ENCODE measurements around the gene NRXN2.
"Not testable (repeated sequence)": the region's sequence is repeated elsewhere in the genome, so short reads cannot be mapped to it uniquely, and the experiment has no call there.

The NRXN2 gene

DNA sequence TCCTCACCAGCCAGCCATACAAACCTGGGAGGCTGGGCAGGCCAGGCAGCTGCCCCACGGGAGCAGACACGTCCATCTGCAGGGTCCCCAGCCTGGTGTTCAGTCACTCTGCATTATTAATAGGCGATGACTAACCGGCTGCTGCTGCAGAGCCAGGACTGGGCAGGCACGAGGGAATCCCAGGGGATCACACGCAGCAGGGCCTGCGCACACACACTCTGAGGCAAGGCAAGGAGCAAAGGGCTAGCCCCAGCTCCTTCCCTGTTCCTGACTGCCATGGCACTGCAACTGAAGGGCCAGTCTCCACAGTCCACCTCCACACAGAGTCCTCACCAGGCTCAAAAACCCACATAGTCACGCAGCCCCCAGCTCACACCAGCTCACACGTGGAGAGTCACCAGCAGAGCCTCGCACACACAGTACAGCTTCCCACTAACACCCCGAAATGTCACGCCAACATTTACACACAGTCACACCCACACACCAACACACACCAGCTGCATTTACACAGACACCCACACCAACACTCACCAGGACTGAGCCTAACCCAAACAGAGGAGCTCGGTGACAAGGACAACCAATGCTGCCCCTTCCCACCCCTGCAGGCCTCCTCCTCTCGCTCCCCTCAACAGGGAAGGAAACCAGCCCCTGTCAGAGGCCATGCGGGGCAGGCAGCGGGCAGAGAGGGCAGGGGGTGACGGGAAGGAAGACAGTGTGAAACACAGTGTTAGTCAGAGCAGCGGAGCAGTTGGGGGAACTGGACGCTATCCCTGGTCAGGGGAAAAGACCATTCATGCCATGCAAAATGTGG lies 47.3 kb downstream of the NRXN2 start:
- no peak for DNase-seq (ENCODE audit: low read depth in 2 of 2)

DNA sequence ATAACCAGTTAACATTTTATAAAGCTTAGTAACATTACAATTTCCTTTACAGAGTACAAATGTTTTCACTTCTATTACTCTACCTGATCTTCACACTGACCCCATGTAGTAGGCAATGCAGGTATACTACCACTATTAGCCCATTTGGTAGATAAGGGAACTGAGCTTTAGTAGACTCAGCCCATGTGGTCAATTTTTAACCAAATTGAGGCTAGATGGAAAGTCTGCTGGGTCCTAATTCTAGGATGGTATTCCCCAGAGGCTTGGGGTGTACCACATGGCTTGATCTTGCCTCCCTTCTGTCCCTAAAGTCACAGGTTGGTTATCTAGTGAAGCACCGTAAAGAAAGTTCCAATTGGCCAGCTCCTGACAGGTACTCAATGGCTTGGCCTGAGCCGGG lies 48.2 kb downstream of the NRXN2 start:
- DNase-seq (ENCODE audit: low read depth in 2 of 2), result no peak

DNA sequence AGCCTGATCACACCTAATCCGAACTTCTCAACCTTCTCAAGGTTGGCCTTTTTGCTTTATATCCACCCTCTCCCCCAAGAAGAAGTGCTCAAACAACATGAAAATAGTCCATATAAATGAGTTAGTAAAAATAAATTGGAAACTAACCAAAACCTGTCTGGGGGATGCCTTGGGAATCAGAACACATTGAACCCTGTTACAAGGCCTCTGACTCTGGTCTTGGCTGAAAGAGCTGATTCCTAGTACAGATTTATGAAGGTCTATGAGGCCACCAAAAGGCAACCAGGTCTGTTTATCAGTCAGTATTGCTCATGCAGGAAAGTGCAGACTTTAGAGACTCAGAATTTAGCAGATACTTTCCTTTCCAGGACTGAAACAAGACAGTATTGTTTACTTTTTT lies 49.7 kb downstream of the NRXN2 start:
- no peak for DNase-seq (ENCODE audit: low read depth in 2 of 2)

DNA sequence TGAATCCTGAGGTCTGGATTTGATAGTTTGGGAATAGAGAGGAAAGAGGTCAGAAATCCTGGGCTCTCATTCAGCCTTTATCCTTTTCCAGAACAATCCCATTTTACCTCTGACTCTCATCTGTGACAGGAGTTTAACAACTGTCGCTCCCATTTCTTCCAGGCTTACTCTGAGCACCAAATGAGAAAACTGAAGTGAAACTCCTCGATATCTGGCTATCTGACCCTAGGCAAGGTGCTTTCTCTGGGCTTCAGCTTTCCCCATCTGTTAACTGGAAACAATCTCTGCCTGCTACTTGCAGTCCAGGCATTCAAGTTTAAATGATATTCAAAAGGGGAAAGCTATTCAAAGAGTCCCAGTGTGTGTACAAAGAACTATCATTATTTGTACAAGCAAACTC lies 50.1 kb downstream of the NRXN2 start:
- DNase-seq (ENCODE audit: low read depth in 2 of 2), result no peak

DNA sequence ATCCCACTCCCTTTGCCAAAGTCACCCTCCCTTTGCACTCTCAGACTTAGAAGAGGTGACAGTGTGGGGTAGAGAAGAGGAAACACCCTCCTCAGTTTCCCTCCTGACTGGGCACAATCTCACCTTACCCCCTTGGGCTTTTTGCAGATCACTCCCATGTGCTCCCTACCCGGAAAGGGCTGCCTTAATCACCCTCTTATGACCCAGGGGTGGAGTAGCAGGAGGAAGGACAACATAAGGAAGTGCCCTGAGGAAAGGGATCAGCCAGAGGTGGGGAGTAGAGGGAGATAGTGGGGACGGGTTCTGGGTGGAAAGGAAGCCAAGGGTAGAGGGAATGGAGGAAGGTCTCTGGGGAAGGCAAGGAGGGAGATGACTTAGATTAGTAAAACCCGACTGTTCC lies 52.0 kb downstream of the NRXN2 start:
- DNase-seq (ENCODE audit: low read depth in 2 of 2), result no peak

DNA sequence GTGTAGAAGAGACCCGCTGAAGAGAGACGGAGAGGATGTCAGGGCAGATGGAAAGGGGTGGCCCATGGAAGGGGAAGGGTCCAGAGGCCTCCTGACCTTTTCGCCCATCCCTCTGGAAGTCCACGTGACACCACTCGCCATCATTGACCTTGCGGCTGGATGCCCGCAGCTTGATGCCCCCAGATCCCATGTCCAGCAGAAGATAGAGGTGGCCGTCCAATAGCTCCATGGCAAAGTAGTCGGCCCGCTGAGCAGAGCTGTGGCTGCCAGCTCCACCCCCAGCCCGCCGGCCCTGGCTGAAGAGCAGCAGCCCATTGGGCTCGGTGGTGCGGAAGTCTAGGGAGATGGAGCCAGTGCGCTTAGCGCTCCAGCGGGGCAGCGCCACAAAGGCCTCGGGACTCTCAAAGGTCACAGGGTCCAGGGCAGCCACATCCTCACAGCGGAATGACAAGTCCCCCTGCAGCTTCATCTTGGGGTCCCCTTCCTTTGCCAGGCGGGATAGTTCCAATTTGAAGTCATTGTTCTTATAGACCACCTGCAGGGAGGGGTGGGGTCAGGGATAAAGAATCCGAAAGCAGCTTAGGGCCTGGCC lies 55.7 kb downstream of the NRXN2 start:
- DNase-seq (ENCODE audit: low read depth in 2 of 2), result no peak

DNA sequence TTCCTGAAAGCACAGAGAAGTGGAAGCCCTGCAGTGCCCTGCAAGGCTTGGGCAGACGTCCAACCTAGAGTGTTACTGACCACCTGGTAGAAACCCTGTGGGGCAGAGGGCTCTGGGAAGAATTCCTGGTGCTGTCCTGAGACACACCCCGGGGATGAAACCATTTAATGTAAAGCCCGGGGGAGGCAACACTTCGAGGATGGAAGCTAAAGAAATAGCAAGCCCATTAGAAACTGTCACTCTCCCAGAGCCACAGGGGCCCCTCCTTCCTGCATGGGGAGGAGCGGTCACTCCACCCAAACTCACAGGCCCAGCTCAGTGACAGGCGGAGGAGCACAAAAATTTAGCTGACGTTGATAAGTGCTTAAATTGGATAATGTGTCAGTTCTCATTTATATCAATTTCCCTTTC lies 57.6 kb downstream of the NRXN2 start:
- no peak for DNase-seq (ENCODE audit: low read depth in 2 of 2)

DNA sequence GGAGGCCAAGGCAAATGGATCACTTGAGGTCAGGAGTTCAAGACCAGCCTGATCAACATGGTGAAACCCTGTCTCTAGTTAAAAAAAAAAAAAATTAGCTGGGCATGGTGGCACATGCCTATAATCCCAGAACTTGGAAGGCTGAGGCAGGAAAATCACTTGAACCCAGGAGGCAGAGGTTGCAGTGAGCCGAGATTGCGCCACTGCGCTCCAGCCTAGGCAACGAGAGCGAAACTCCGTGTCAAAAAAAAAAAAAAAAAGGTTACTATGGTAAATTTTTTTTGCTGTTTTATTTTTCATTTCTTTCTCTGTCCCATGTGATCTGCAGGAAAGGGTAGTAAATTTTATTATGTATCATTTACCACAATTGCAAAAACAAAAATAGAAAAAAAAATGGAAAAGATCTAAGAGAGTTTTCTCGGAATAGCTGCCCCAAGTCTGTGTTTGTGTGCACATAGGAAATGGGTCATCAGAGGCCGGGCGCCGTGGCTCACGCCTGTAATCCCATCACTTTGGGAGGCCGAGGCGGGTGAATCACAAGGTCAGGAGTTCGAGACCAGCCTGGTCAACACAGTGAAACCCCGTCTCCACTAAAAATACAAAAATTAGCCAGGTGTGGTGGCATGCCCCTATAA lies 58.6 kb downstream of the NRXN2 start:
- not testable (repeated sequence) for DNase-seq (ENCODE audit: low read depth in 2 of 2)

DNA sequence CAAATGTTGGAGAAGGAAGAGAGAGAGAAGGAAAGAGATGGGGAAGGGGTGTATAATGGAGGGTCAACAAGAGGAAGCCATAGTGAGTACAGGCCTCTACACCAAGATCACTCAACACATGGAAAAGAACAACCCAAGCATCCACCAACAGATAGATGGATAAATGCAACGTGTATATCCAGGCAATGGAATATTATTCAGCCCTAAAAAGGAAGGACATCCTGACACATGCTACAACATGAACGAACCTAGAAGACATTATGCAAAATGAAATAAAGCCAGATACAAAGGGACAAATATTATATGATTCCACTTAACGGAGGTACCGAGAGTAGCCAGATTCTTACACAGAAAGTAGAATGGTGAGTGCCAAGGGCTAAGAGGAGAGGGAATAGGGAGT lies 59.3 kb downstream of the NRXN2 start:
- DNase-seq (ENCODE audit: low read depth in 2 of 2), result no peak

DNA sequence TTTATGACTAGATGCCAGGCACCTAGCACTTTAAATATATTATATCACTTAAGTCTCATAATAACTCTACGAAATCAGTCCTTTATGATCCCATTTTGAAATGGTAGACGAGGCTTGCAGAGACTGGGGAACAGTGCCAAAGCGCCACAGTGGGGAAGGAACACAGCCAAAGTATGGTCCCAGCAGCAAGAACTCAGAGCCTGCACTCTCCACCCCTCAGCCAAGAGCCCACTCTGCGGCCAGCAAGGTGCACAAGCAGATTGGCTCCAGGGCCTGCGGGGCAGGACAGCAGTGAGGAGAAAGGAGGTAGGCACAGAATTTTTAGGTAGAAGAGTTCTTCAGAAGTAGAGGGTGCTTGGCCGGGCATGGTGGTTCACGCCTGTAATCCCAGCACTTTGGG lies 61.4 kb downstream of the NRXN2 start:
- no peak for DNase-seq (ENCODE audit: low read depth in 2 of 2)

DNA sequence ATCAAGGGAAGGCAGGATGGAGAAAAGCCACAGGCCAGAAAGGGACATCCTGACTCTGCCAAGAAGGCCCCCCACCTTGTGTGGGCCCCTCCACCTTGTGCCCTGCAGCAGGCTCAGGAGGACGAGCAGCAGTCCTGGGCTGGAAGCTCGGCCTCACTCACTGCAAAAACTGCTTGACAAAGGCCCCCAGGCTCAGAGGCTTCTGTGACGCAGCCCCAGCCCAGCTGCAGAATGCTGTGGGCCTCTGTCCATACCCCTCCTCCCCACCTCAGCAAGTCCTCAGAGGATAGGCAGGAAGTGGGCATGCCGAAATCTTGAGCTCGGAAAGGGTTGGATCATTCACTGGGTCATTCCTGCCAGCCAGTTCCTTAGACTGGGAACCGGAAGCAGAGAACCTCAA lies 61.9 kb downstream of the NRXN2 start:
- DNase-seq (ENCODE audit: low read depth in 2 of 2), result no peak

DNA sequence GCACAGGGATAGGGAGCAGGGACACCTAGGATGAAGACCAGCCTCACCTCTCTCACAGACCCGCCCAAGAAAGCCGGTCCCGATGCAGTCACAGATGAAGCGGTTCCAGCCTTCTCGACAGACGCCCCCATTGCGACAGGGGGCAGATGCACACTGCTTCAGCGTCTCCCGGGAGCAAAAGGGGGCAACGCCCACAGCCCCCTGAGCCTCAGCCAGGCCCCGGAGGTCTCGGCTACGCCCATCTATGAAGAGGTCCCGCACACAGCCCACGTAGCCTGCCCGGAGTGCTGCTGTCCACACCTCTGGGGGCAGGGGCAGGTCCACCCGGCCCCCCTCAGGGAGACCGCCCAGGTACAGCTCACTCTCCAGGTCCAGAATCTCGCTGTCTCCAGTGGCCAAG lies 62.3 kb downstream of the NRXN2 start:
- DNase-seq (ENCODE audit: low read depth in 2 of 2), result no peak

DNA sequence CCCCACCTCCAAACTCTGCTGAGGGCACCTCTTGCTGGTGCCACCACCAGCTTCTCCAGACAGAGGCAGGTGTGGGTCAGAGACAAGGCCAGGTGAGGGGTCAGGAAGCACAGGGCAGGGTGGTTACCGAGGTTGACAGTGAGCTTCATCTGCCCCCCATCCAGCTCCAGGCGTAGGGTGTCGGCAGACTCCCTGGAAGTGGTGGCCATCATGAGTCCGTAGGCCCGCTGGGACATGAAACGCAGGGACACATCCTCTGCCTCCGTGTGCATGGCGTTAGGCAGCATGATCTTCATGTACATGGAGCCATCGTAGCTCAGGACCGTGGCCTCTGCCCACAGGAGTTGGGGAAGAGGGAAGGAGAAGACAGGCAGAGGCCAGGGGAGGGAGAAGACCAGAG lies 62.8 kb downstream of the NRXN2 start:
- DNase-seq (ENCODE audit: low read depth in 2 of 2), result no peak

DNA sequence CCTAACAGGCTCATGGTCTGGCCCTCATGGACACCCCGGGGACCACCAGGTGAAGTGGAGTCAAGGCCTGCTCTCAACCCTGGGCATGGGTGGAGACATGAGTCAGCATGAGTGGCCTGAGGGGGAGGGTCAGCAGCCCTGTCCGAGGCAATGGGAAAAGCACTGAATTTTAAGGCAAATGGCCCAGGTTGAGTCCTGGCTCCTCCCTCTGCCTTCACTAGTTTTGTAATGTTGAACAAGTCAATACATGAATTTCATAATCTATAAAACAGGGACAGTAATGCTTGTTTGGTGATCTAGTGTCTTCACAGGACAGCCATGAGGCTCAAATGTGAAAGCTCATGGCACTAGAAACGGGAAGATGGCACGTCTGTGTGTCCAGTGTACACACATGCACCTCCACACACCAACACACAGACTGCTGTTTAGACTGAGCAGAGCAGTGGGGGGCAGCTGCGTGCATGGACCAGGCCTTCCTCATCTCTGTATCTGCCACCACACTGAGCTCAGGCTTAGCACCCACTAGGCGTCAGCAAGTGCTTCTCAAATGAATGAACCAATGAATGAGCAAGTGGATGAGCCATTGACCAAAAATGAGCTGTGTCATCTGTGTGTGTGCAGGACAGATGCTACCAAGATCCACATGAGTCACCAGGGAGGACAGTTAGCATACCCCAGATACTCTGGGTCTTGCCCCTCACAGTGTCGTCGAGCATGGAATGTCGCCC lies 63.4 kb downstream of the NRXN2 start:
- no peak for DNase-seq (ENCODE audit: low read depth in 2 of 2)

DNA sequence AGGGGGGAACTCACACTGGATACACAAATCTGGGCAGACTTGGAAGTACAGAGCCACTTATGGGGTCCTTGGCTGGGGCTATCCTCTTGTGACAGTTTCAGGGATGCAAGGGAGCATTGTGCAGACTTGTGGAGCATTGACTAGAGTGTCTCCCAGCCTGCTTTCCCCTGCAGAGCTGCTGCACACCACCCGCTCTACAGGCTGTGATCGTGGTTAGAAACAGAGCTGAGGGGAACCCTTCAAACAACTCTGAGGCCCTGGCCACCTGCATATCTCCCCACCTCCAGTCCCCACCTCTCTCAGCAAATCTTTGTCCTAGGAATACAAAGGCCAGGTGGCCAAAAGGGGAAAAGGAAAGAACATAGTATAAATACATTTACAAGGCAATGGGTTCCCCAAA lies 64.7 kb downstream of the NRXN2 start:
- no peak for DNase-seq (ENCODE audit: low read depth in 2 of 2)

DNA sequence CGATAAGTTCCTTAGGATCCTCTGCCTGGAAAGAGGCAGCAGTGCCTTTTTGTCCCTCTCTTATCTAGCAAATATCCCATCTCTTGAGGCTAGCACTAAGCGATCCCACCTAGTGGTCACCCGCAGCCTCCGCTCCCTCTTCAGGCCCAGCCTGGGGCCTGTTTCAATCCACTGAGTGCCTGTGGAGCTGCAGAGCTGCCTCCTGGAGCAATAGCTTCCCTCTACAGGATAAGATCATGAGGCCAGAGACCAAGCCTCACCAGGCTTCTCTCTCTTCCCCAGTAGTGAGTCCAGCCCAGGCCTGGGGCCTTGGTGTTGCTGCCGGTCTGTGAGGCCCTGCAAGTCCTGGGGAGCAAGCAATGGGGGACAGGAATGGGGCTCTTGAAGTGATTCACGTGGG lies 66.1 kb downstream of the NRXN2 start:
- no peak for DNase-seq (ENCODE audit: low read depth in 2 of 2)

DNA sequence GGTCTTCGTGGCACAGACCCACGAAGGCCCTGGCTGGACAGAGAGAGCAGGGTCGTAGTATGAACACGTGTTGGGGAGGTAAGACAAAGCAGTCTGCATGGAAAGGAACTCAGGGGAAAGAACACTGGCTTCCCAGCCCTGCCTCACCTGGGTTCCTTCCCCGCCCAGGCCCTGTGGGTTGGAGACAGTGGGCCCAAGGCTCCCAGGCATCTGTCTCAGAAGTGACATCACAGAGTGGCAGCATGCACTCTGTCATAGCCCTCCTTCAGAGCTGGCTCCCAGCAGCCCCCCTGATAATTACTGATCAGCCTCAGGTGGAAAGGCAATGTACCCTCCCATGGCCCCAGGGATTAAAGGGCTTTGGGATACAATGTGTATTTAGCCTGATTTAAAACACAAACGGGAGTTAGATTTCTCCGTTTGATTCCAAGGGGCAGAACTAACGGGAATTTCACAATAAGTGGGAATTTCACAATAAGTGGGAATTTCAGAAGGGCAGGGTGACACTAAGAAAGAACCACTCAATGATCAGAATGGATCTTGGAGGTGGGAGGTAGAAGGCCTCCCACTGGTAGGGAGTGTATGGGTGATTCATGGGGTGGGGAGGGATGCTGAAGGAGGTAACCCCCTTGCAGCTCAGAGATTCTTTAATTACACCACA lies 66.9 kb downstream of the NRXN2 start:
- no peak for DNase-seq (ENCODE audit: low read depth in 2 of 2)

DNA sequence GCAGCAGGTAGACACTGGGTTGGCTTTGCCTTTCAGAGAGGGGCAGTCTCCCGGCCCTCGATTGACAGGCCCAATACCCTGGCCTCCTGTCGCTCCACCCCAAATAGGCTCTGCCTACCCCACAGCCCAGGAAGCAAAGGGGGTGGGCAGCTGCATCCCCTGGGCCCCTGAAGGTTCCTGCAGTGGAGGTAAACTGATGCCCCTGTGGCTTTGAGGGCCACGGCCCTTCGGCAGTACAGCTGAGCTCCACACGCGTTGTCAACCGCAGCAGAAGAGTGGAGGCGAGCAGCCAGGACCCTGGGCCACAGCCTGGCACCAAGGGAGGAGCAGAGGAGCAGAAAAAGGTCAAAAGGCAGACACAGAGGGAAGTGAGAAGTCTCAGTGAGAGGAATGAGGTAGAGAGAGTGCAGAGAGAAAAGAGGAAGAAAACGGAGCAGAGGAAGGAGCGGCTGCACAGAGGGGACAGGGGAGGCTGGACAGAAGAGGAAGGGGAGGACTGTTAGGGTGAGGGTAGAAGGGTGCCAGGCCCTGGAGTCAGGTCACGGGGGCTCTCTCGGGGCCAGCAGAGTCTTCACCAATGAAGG lies 67.9 kb downstream of the NRXN2 start:
- no peak for DNase-seq (ENCODE audit: low read depth in 2 of 2)

DNA sequence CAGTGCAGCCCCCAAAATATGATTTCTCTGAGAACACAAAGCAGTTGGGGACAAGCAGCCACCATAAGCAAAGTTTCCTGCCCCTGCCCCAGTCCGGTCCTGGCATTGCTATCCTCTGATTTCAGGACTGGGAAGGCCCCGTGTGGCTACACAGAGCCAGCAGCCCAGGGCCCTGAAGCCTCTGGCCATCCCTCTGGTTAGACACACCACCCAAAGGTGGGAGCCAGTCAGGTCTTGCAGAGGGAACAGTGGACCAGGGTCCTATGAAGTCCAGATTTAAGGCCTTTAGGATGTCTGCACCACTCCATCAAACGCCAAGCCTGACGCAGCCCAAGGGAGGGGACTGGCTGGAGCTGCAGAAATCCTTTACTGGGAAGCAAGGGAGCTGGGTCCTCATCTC lies 68.6 kb downstream of the NRXN2 start:
- DNase-seq (ENCODE audit: low read depth in 2 of 2), result no peak

DNA sequence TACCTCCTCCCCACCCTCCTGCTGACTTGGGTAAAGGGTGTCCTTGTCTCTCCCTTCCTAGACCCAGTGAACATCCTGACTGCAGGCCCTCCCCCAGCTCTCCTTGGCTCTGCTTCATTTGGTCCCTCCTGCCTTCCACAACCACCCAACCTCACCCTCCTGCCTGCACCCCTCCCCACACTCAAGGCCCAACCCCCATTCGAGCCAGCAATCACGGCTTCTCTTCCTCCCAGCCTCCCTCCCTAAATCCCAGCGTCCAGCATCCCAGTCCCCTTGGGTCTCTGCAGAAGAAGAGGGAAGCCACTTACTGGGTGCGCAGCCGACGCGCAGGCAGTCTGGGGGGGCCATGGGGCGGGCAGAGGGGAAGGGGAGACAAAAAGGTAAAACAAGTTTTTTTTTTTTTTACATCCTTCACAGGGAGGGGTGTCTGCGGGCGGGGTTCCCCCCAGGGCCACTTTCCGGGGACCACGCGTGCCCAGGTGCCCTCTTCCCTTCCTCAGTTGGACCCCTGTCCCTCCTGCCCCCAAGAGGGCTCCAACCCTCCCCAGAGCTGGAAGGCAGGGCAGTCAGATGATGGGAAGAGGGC lies 69.5 kb downstream of the NRXN2 start:
- no peak for DNase-seq (ENCODE audit: low read depth in 2 of 2)
